Measurements from ENCODE around the gene OMP. TPM values are rescaled to one million over a fixed set of nuclear protein-coding genes. Genes with fewer than 3 reads are reported as not detected.
A peak's percentile ranks its signal among the peaks of the same experiment; 100 is the strongest.

The OMP gene
- total RNA-seq, 1 donor from 2014 or later = 1.3 TPM

GRCh38 chr11:77066229-77067042 lies 36.2 kb upstream of the OMP start, which contains the start of gene CAPN5:
Gene CAPN5 (plus strand): TSS chr11:77066971. CDS start chr11:77084887, 17,916 bp downstream.
- FAIRE-seq (no peak), DNase-seq (ENCODE audit: low read depth) (peak; percentile 80)
- Mint-ChIP-seq H3K4me3 (ENCODE audit: unreplicated experiment) (peak within 1 kb of the TSS; percentile 84), H3K27me3 (ENCODE audit: low read depth, unreplicated experiment) (peaks cover 10% of the 10 kb centered on the region), H3K4me1 (ENCODE audit: low read depth, unreplicated experiment) (peaks cover 2% of the 10 kb centered on the region), H3K36me3 (ENCODE audit: low read depth, unreplicated experiment) (no peaks in the 10 kb centered on the region), H3K27ac (ENCODE audit: unreplicated experiment) (peak within 1 kb of the TSS; percentile 92), H3K9me3 (ENCODE audit: unreplicated experiment) (no peaks in the 10 kb centered on the region)
- no peaks in the 10 kb centered on the region for H3K27me3 ChIP-seq (ENCODE audit: insufficient read depth, low read length)
- H3K4me1 ChIP-seq (ENCODE audit: insufficient read depth, low read length) = peaks cover 7% of the 10 kb centered on the region
- peak within 1 kb of the TSS; percentile 66 for H3K4me3 ChIP-seq (ENCODE audit: insufficient read depth, low read depth, low read length)
- peak within 1 kb of the TSS; percentile 78 for H3K9ac ChIP-seq (ENCODE audit: low read length)
- peaks cover 26% of the 10 kb centered on the region for H3K79me2 ChIP-seq (ENCODE audit: insufficient read depth, low read length)
- H3K4me2 ChIP-seq (ENCODE audit: low read length) = peak within 1 kb of the TSS; percentile 95
- H3K36me3 ChIP-seq (ENCODE audit: insufficient read depth, low read length) = no peaks in the 10 kb centered on the region
- peak within 1 kb of the TSS; percentile 96 for H2AFZ ChIP-seq (ENCODE audit: low read depth, low read length)
- TF ChIP-seq CTCF (IDR thresholded peaks at IDR 0.05; ENCODE audit: insufficient read depth, low read depth, low read length) (peak; percentile 6), EZH2 (IDR thresholded peaks at IDR 0.05; ENCODE audit: insufficient read depth, low read length) (no peak)
- peaks cover 39% of the 10 kb centered on the region for H4K20me1 ChIP-seq (ENCODE audit: insufficient read depth, low read length)
- H3K9me3 ChIP-seq (ENCODE audit: insufficient read depth, low read depth, low read length) = no peaks in the 10 kb centered on the region
- H3K27ac ChIP-seq (ENCODE audit: low read depth, low read length) = peak within 1 kb of the TSS; percentile 55

- peak overlapping the region; percentile 95 for H3K4me2 ChIP-seq (ENCODE audit: low read length)
- peaks cover 20% of the 10 kb centered on the region for H3K4me1 ChIP-seq (ENCODE audit: insufficient read depth, low read length)
- no peak for TF ChIP-seq CTCF (IDR thresholded peaks at IDR 0.05; ENCODE audit: insufficient read depth, low read depth, low read length)
- TF ChIP-seq EZH2 (IDR thresholded peaks at IDR 0.05; ENCODE audit: insufficient read depth, low read length) = no peak
- Mint-ChIP-seq H3K4me3 (ENCODE audit: unreplicated experiment) (peak overlapping the region; percentile 83), H3K27ac (ENCODE audit: unreplicated experiment) (peak overlapping the region; percentile 38), H3K9me3 (ENCODE audit: unreplicated experiment) (no peaks in the 10 kb centered on the region), H3K36me3 (ENCODE audit: low read depth, unreplicated experiment) (no peaks in the 10 kb centered on the region), H3K27me3 (ENCODE audit: low read depth, unreplicated experiment) (peaks cover 7% of the 10 kb centered on the region), H3K4me1 (ENCODE audit: low read depth, unreplicated experiment) (peaks cover 14% of the 10 kb centered on the region)
- no peaks in the 10 kb centered on the region for H3K27me3 ChIP-seq (ENCODE audit: insufficient read depth, low read length)
- H3K27ac ChIP-seq (ENCODE audit: low read depth, low read length) = no peak overlapping the region
- H3K9ac ChIP-seq (ENCODE audit: low read length) = peak overlapping the region; percentile 72
- no peaks in the 10 kb centered on the region for H3K36me3 ChIP-seq (ENCODE audit: insufficient read depth, low read length)
- peak overlapping the region; percentile 66 for H3K4me3 ChIP-seq (ENCODE audit: insufficient read depth, low read depth, low read length)
- no peak for FAIRE-seq
- no peak overlapping the region for H2AFZ ChIP-seq (ENCODE audit: low read depth, low read length)
- peaks cover 50% of the 10 kb centered on the region for H4K20me1 ChIP-seq (ENCODE audit: insufficient read depth, low read length)
- no peak for DNase-seq (ENCODE audit: low read depth)
- peaks cover 34% of the 10 kb centered on the region for H3K79me2 ChIP-seq (ENCODE audit: insufficient read depth, low read length)
- no peaks in the 10 kb centered on the region for H3K9me3 ChIP-seq (ENCODE audit: insufficient read depth, low read depth, low read length)
Observed at GRCh38 chr11:77067861-77068443, 34.7 kb upstream of the OMP start.

Data from astrocyte (in vitro differentiated cells and primary cell).